ENCODE measurements around the gene RHD. TPM values are rescaled to one million over a fixed set of nuclear protein-coding genes. Genes with fewer than 3 reads are reported as not detected.
"Not testable (repeated sequence)": the region's sequence is repeated elsewhere in the genome, so short reads cannot be mapped to it uniquely, and the experiment has no call there.

RHD gene
- total RNA-seq, 3 donors from 2014 or later (not counting 1 experiment from before 2014, with no cell fraction given), result 0.21 TPM; not detected in 2

GRCh38 chr1:25288573-25289101, 16.3 kb downstream of the RHD start:
- H3K4me1 ChIP-seq (ENCODE audit: control insufficient read depth, insufficient read depth, low read length); H3K27me3 Mint-ChIP-seq (ENCODE audit: low read depth in 2 of 2); H3K9me3 ChIP-seq (ENCODE audit: control insufficient read depth, insufficient read depth, low read length); ATAC-seq; DNase-seq; H3K4me3 ChIP-seq (ENCODE audit: low read length); H3K4me1 Mint-ChIP-seq; intact Hi-C loops (cut with micrococcal nuclease); H3K27me3 ChIP-seq (ENCODE audit: control insufficient read depth, insufficient read depth, low read length); H3K36me3 ChIP-seq (ENCODE audit: control insufficient read depth, insufficient read depth, low read length); H3K9me3 Mint-ChIP-seq; H3K27ac Mint-ChIP-seq; H3K36me3 Mint-ChIP-seq; H3K4me3 Mint-ChIP-seq; H3K27ac ChIP-seq (ENCODE audit: low read length): not testable (repeated sequence)
- no CpG with 5 or more reads among the region's 8 CpGs for WGBS (ENCODE audit: insufficient coverage)

GRCh38 chr1:25290043-25290442, 17.7 kb downstream of the RHD start:
- H3K36me3 Mint-ChIP-seq; H3K27ac Mint-ChIP-seq; H3K27me3 ChIP-seq (ENCODE audit: control insufficient read depth, insufficient read depth, low read length); H3K4me3 Mint-ChIP-seq; intact Hi-C loops (cut with micrococcal nuclease); H3K4me1 Mint-ChIP-seq; H3K27me3 Mint-ChIP-seq (ENCODE audit: low read depth in 2 of 2); H3K9me3 ChIP-seq (ENCODE audit: control insufficient read depth, insufficient read depth, low read length); DNase-seq; H3K27ac ChIP-seq (ENCODE audit: low read length); H3K4me3 ChIP-seq (ENCODE audit: low read length); H3K36me3 ChIP-seq (ENCODE audit: control insufficient read depth, insufficient read depth, low read length); H3K9me3 Mint-ChIP-seq; H3K4me1 ChIP-seq (ENCODE audit: control insufficient read depth, insufficient read depth, low read length): not testable (repeated sequence)
- ATAC-seq, result peak; percentile 52 to 73 (median 69)
- WGBS (ENCODE audit: insufficient coverage), result 30% methylated on average over 3 of the region's 6 CpGs

GRCh38 chr1:25293426-25293825, 21.1 kb downstream of the RHD start:
- H3K4me1 ChIP-seq (ENCODE audit: control insufficient read depth, insufficient read depth, low read length); H3K36me3 Mint-ChIP-seq; H3K27ac Mint-ChIP-seq; H3K4me3 Mint-ChIP-seq; intact Hi-C loops (cut with micrococcal nuclease); H3K36me3 ChIP-seq (ENCODE audit: control insufficient read depth, insufficient read depth, low read length); ATAC-seq; DNase-seq; H3K4me3 ChIP-seq (ENCODE audit: low read length); H3K27ac ChIP-seq (ENCODE audit: low read length); H3K27me3 ChIP-seq (ENCODE audit: control insufficient read depth, insufficient read depth, low read length); H3K4me1 Mint-ChIP-seq; H3K27me3 Mint-ChIP-seq (ENCODE audit: low read depth in 2 of 2); H3K9me3 ChIP-seq (ENCODE audit: control insufficient read depth, insufficient read depth, low read length); H3K9me3 Mint-ChIP-seq: not testable (repeated sequence)
- no CpG with 5 or more reads among the region's 2 CpGs for WGBS (ENCODE audit: insufficient coverage)

GRCh38 chr1:25294889-25295826, 22.8 kb downstream of the RHD start:
- H3K9me3 Mint-ChIP-seq; H3K27me3 ChIP-seq (ENCODE audit: control insufficient read depth, insufficient read depth, low read length); H3K4me1 ChIP-seq (ENCODE audit: control insufficient read depth, insufficient read depth, low read length); H3K27ac Mint-ChIP-seq; H3K4me3 Mint-ChIP-seq; H3K27ac ChIP-seq (ENCODE audit: low read length); H3K9me3 ChIP-seq (ENCODE audit: control insufficient read depth, insufficient read depth, low read length); H3K27me3 Mint-ChIP-seq (ENCODE audit: low read depth in 2 of 2); H3K4me3 ChIP-seq (ENCODE audit: low read length); intact Hi-C loops (cut with micrococcal nuclease); DNase-seq; H3K36me3 Mint-ChIP-seq; H3K4me1 Mint-ChIP-seq; H3K36me3 ChIP-seq (ENCODE audit: control insufficient read depth, insufficient read depth, low read length): not testable (repeated sequence)
- peak in 1 of 3 donors; percentile 17 for ATAC-seq
- 95% methylated on average over 2 of the region's 14 CpGs for WGBS (ENCODE audit: insufficient coverage)

GRCh38 chr1:25296501-25296900, 24.2 kb downstream of the RHD start:
- H3K9me3 ChIP-seq (ENCODE audit: control insufficient read depth, insufficient read depth, low read length); H3K4me1 ChIP-seq (ENCODE audit: control insufficient read depth, insufficient read depth, low read length); H3K36me3 Mint-ChIP-seq; H3K36me3 ChIP-seq (ENCODE audit: control insufficient read depth, insufficient read depth, low read length); DNase-seq; intact Hi-C loops (cut with micrococcal nuclease); H3K4me1 Mint-ChIP-seq; H3K27ac Mint-ChIP-seq; H3K4me3 Mint-ChIP-seq; H3K27ac ChIP-seq (ENCODE audit: low read length); H3K9me3 Mint-ChIP-seq; H3K27me3 Mint-ChIP-seq (ENCODE audit: low read depth in 2 of 2); H3K4me3 ChIP-seq (ENCODE audit: low read length); ATAC-seq; H3K27me3 ChIP-seq (ENCODE audit: control insufficient read depth, insufficient read depth, low read length): not testable (repeated sequence)
- no CpG with 5 or more reads among the region's 8 CpGs for WGBS (ENCODE audit: insufficient coverage)

GRCh38 chr1:25300729-25301128, 28.4 kb downstream of the RHD start:
- H3K27ac ChIP-seq (ENCODE audit: low read length); H3K9me3 ChIP-seq (ENCODE audit: control insufficient read depth, insufficient read depth, low read length); H3K4me3 Mint-ChIP-seq; H3K9me3 Mint-ChIP-seq; H3K27ac Mint-ChIP-seq; H3K27me3 Mint-ChIP-seq (ENCODE audit: low read depth in 2 of 2); DNase-seq; H3K36me3 ChIP-seq (ENCODE audit: control insufficient read depth, insufficient read depth, low read length); H3K4me1 ChIP-seq (ENCODE audit: control insufficient read depth, insufficient read depth, low read length); H3K4me1 Mint-ChIP-seq; H3K27me3 ChIP-seq (ENCODE audit: control insufficient read depth, insufficient read depth, low read length); intact Hi-C loops (cut with micrococcal nuclease); ATAC-seq; H3K4me3 ChIP-seq (ENCODE audit: low read length); H3K36me3 Mint-ChIP-seq: not testable (repeated sequence)
- 92% methylated on average over 7 of the region's 9 CpGs for WGBS (ENCODE audit: insufficient coverage)

GRCh38 chr1:25302330-25302729, 30.0 kb downstream of the RHD start:
- H3K27me3 Mint-ChIP-seq (ENCODE audit: low read depth in 2 of 2); H3K9me3 Mint-ChIP-seq; H3K4me3 Mint-ChIP-seq; intact Hi-C loops (cut with micrococcal nuclease); H3K4me3 ChIP-seq (ENCODE audit: low read length); ATAC-seq; H3K4me1 Mint-ChIP-seq; H3K36me3 Mint-ChIP-seq; H3K9me3 ChIP-seq (ENCODE audit: control insufficient read depth, insufficient read depth, low read length); H3K27me3 ChIP-seq (ENCODE audit: control insufficient read depth, insufficient read depth, low read length); H3K36me3 ChIP-seq (ENCODE audit: control insufficient read depth, insufficient read depth, low read length); DNase-seq; H3K27ac ChIP-seq (ENCODE audit: low read length); H3K4me1 ChIP-seq (ENCODE audit: control insufficient read depth, insufficient read depth, low read length): not testable (repeated sequence)
- WGBS (ENCODE audit: insufficient coverage), result 75% methylated on average over 1 of the region's 3 CpGs
- peak overlapping the region in 1 of 2 donors; percentile 13 for H3K27ac Mint-ChIP-seq

- H3K36me3 Mint-ChIP-seq; DNase-seq; H3K27me3 ChIP-seq (ENCODE audit: control insufficient read depth, insufficient read depth, low read length); H3K27ac ChIP-seq (ENCODE audit: low read length); H3K27ac Mint-ChIP-seq; intact Hi-C loops (cut with micrococcal nuclease); H3K9me3 ChIP-seq (ENCODE audit: control insufficient read depth, insufficient read depth, low read length); H3K4me3 Mint-ChIP-seq; H3K4me1 Mint-ChIP-seq; H3K4me1 ChIP-seq (ENCODE audit: control insufficient read depth, insufficient read depth, low read length); H3K4me3 ChIP-seq (ENCODE audit: low read length); H3K36me3 ChIP-seq (ENCODE audit: control insufficient read depth, insufficient read depth, low read length); H3K9me3 Mint-ChIP-seq; ATAC-seq; H3K27me3 Mint-ChIP-seq (ENCODE audit: low read depth in 2 of 2): not testable (repeated sequence)
- WGBS (ENCODE audit: insufficient coverage), result 93% methylated on average over 3 of the region's 4 CpGs
Measured at GRCh38 chr1:25304936-25305335, 32.6 kb downstream of the RHD start.
